RWPE2 (cell line): ENCODE measurements around the gene PLEKHG3.

Source experiments
- ATAC-seq: fragments of 200-7000 bp; cut with Tn5 transposase; 3 replicates; pipeline ENCODE4 v1.9.1; 2021; ENCODE audit warnings: low read depth
- DNase-seq: peaks from one replicate; pipeline ENCODE4 v3.0.0-alpha.2; 2020; ENCODE audit warnings: low spot score
- H3K27ac ChIP-seq: fragments of 450-650 bp; 2 replicates; pipeline ENCODE4 v1.5.1; 2017; ENCODE audit warnings: mild to moderate bottlenecking; ENCODE audit not compliant: poor library complexity, severe bottlenecking
- H3K27me3 ChIP-seq: fragments of 250-450 bp; sonication (Bioruptor Pico); 2 replicates; pipeline ENCODE4 v1.5.1; 2021; ENCODE audit warnings: mild to moderate bottlenecking, moderate library complexity; ENCODE audit not compliant: insufficient read depth, poor library complexity, severe bottlenecking
- H3K36me3 ChIP-seq: fragments of 250-450 bp; sonication (Bioruptor Pico); 2 replicates; pipeline ENCODE4 v1.5.1; 2020; ENCODE audit warnings: low read depth, mild to moderate bottlenecking, moderate library complexity
- H3K4me1 ChIP-seq: fragments of 250-450 bp; sonication (Bioruptor Pico); 2 replicates; pipeline ENCODE4 v1.5.1; 2021; ENCODE audit warnings: mild to moderate bottlenecking, moderate library complexity; ENCODE audit not compliant: insufficient read depth, poor library complexity, severe bottlenecking
- H3K4me3 ChIP-seq: fragments of 250-450 bp; sonication (Bioruptor Pico); 2 replicates; pipeline ENCODE4 v1.5.1; 2021; ENCODE audit warnings: mild to moderate bottlenecking, moderate library complexity; ENCODE audit not compliant: severe bottlenecking
- H3K9me3 ChIP-seq: fragments of 250-450 bp; sonication (Bioruptor Pico); 2 replicates; pipeline ENCODE4 v1.5.1; 2021; ENCODE audit warnings: mild to moderate bottlenecking, moderate library complexity; ENCODE audit not compliant: severe bottlenecking
- CTCF ChIP-seq: fragments of 450-650 bp; IDR thresholded peaks from one replicate; pipeline ENCODE4 v1.5.1; 2017; ENCODE audit warnings: mild to moderate bottlenecking, moderate library complexity; ENCODE audit not compliant: poor library complexity, severe bottlenecking

Gene PLEKHG3

GRCh38 chr14:64766430-64767151, 62.4 kb downstream of the PLEKHG3 start:
- peak; percentile 81 for DNase-seq
- Histone ChIP-seq H3K4me3 (no peak overlapping the region), H3K4me1 (peaks cover 23% of the 10 kb centered on the region), H3K27me3 (no peaks in the 10 kb centered on the region), H3K36me3 (no peaks in the 10 kb centered on the region), H3K27ac (no peak overlapping the region), H3K9me3 (no peaks in the 10 kb centered on the region)
- peak; percentile 68 for ATAC-seq
- TF ChIP-seq CTCF, result no peak

- peak; percentile 65 for DNase-seq
- Histone ChIP-seq H3K4me1 (peaks cover 15% of the 10 kb centered on the region), H3K27me3 (no peaks in the 10 kb centered on the region), H3K27ac (no peak overlapping the region), H3K36me3 (no peaks in the 10 kb centered on the region), H3K9me3 (no peaks in the 10 kb centered on the region), H3K4me3 (no peak overlapping the region)
- no peak for ATAC-seq
- TF ChIP-seq CTCF, result no peak
These were observed 63.2 kb downstream of the PLEKHG3 start for GRCh38 chr14:64767215-64767964.

- Histone ChIP-seq H3K27me3 (no peaks in the 10 kb centered on the region), H3K36me3 (no peaks in the 10 kb centered on the region), H3K27ac (no peak overlapping the region), H3K9me3 (no peaks in the 10 kb centered on the region), H3K4me1 (peaks cover 11% of the 10 kb centered on the region), H3K4me3 (no peak overlapping the region)
- no peak for TF ChIP-seq CTCF
- no peak for ATAC-seq
- peak; percentile 62 for DNase-seq
These were observed 64.3 kb downstream of the PLEKHG3 start for GRCh38 chr14:64768401-64769095.

- Histone ChIP-seq H3K27ac (no peak overlapping the region), H3K4me3 (no peak overlapping the region), H3K4me1 (peaks cover 8% of the 10 kb centered on the region), H3K36me3 (no peaks in the 10 kb centered on the region), H3K9me3 (no peaks in the 10 kb centered on the region), H3K27me3 (no peaks in the 10 kb centered on the region)
- no peak for TF ChIP-seq CTCF
- ATAC-seq (no peak), DNase-seq (peak; percentile 57)
These were observed 65.1 kb downstream of the PLEKHG3 start for GRCh38 chr14:64769096-64770020.
